ENCODE measurements around the gene SMPD3. TPM values are rescaled to one million over a fixed set of nuclear protein-coding genes. Genes with fewer than 3 reads are reported as not detected.

Gene SMPD3
- total and polyA plus RNA-seq, 5 donors from 2014 or later = 7.1 to 20.3 (median 18.1) TPM

- no peaks in the 10 kb centered on the region for H3K9me3 ChIP-seq (ENCODE audit: control insufficient read depth in 2 of 2, low read length in 2 of 2)
- H3K4me3 Mint-ChIP-seq = no peak overlapping the region
- ATAC-seq (ENCODE audit: low read depth in 2 of 2) (no peak), DNase-seq (no peak)
- H3K27me3 ChIP-seq (ENCODE audit: control insufficient read depth, insufficient read depth, low read length) = no peaks in the 10 kb centered on the region
- no peak overlapping the region for H3K27ac ChIP-seq (ENCODE audit: insufficient read depth, low read length, poor library complexity, severe bottlenecking)
- no peak overlapping the region for H3K4me3 ChIP-seq (ENCODE audit: low read depth, low read length)
- no peaks in the 10 kb centered on the region for H3K9me3 Mint-ChIP-seq
- peaks cover 10% of the 10 kb centered on the region for H3K4me1 ChIP-seq (ENCODE audit: control insufficient read depth, insufficient read depth, low read length, poor library complexity, severe bottlenecking)
- peaks cover 0 to 26% (median 10%) of the 10 kb centered on the region in 4 donors for H3K4me1 Mint-ChIP-seq
- peak overlapping the region in 2 of 3 donors; percentile 23 to 67 for H3K27ac Mint-ChIP-seq
- H3K36me3 ChIP-seq (ENCODE audit: control insufficient read depth, insufficient read depth, low read length) = no peaks in the 10 kb centered on the region
- no peaks in the 10 kb centered on the region for H3K36me3 Mint-ChIP-seq
- no peaks in the 10 kb centered on the region for H3K27me3 Mint-ChIP-seq
Measured at GRCh38 chr16:68384288-68385161, 63.8 kb downstream of the SMPD3 start.

GRCh38 chr16:68383858-68384257 is 64.5 kb downstream of the SMPD3 start:
- H3K27ac Mint-ChIP-seq = peak overlapping the region; percentile 38 to 80 (median 51)
- H3K9me3 Mint-ChIP-seq = no peaks in the 10 kb centered on the region
- H3K4me1 Mint-ChIP-seq = peaks cover 0 to 33% (median 16%) of the 10 kb centered on the region in 4 donors
- H3K27me3 ChIP-seq (ENCODE audit: control insufficient read depth, insufficient read depth, low read length) = no peaks in the 10 kb centered on the region
- H3K27ac ChIP-seq (ENCODE audit: insufficient read depth, low read length, poor library complexity, severe bottlenecking) = no peak overlapping the region
- ATAC-seq (ENCODE audit: low read depth in 2 of 2) (no peak), DNase-seq (no peak)
- no peak overlapping the region for H3K4me3 ChIP-seq (ENCODE audit: low read depth, low read length)
- H3K36me3 Mint-ChIP-seq = no peaks in the 10 kb centered on the region
- H3K4me1 ChIP-seq (ENCODE audit: control insufficient read depth, insufficient read depth, low read length, poor library complexity, severe bottlenecking) = peaks cover 17% of the 10 kb centered on the region
- H3K36me3 ChIP-seq (ENCODE audit: control insufficient read depth, insufficient read depth, low read length) = no peaks in the 10 kb centered on the region
- H3K27me3 Mint-ChIP-seq = no peaks in the 10 kb centered on the region
- no peak overlapping the region for H3K4me3 Mint-ChIP-seq
- no peaks in the 10 kb centered on the region for H3K9me3 ChIP-seq (ENCODE audit: control insufficient read depth in 2 of 2, low read length in 2 of 2)

GRCh38 chr16:68382296-68382718 is 66.0 kb downstream of the SMPD3 start:
- H3K4me3 Mint-ChIP-seq = no peak overlapping the region
- no peaks in the 10 kb centered on the region for H3K36me3 Mint-ChIP-seq
- H3K4me1 ChIP-seq (ENCODE audit: control insufficient read depth, insufficient read depth, low read length, poor library complexity, severe bottlenecking) = peaks cover 17% of the 10 kb centered on the region

GRCh38 chr16:68381363-68381724 is 67.0 kb downstream of the SMPD3 start:
- H3K4me1 Mint-ChIP-seq = peaks cover 0 to 39% (median 16%) of the 10 kb centered on the region in 4 donors
- ATAC-seq (ENCODE audit: low read depth in 2 of 2) = no peak
- H3K9me3 Mint-ChIP-seq = no peaks in the 10 kb centered on the region
- Histone ChIP-seq H3K9me3 (ENCODE audit: control insufficient read depth in 2 of 2, low read length in 2 of 2) (no peaks in the 10 kb centered on the region), H3K27me3 (ENCODE audit: control insufficient read depth, insufficient read depth, low read length) (no peaks in the 10 kb centered on the region), H3K4me1 (ENCODE audit: control insufficient read depth, insufficient read depth, low read length, poor library complexity, severe bottlenecking) (peaks cover 17% of the 10 kb centered on the region), H3K4me3 (ENCODE audit: low read depth, low read length) (no peak overlapping the region), H3K36me3 (ENCODE audit: control insufficient read depth, insufficient read depth, low read length) (no peaks in the 10 kb centered on the region), H3K27ac (ENCODE audit: insufficient read depth, low read length, poor library complexity, severe bottlenecking) (no peak overlapping the region)
- no peaks in the 10 kb centered on the region for H3K36me3 Mint-ChIP-seq
- no peaks in the 10 kb centered on the region for H3K27me3 Mint-ChIP-seq
- no peak overlapping the region for H3K4me3 Mint-ChIP-seq
- peak overlapping the region in 2 of 3 donors; percentile 32 to 38 for H3K27ac Mint-ChIP-seq
- no peak for DNase-seq

More at GRCh38 chr16:68382296-68382718, 66.0 kb downstream of the SMPD3 start:
- H3K9me3 ChIP-seq (ENCODE audit: control insufficient read depth in 2 of 2, low read length in 2 of 2) = no peaks in the 10 kb centered on the region
- H3K27me3 Mint-ChIP-seq = no peaks in the 10 kb centered on the region
- no peak overlapping the region for H3K27ac Mint-ChIP-seq
- H3K27ac ChIP-seq (ENCODE audit: insufficient read depth, low read length, poor library complexity, severe bottlenecking) = no peak overlapping the region
- H3K27me3 ChIP-seq (ENCODE audit: control insufficient read depth, insufficient read depth, low read length) = no peaks in the 10 kb centered on the region
- peak in 1 of 3 donors; percentile 46 for DNase-seq
- ATAC-seq (ENCODE audit: low read depth in 2 of 2) = peak in 1 of 2 donors; percentile 4
- H3K36me3 ChIP-seq (ENCODE audit: control insufficient read depth, insufficient read depth, low read length) = no peaks in the 10 kb centered on the region
- peaks cover 0 to 39% (median 16%) of the 10 kb centered on the region in 4 donors for H3K4me1 Mint-ChIP-seq
- no peak overlapping the region for H3K4me3 ChIP-seq (ENCODE audit: low read depth, low read length)
- H3K9me3 Mint-ChIP-seq = no peaks in the 10 kb centered on the region

GRCh38 chr16:68380676-68381362 is 67.5 kb downstream of the SMPD3 start:
- Mint-ChIP-seq H3K36me3 (no peaks in the 10 kb centered on the region), H3K27ac (peak overlapping the region in 1 of 3 donors; percentile 38), H3K4me1 (peaks cover 0 to 39% (median 16%) of the 10 kb centered on the region in 4 donors), H3K4me3 (no peak overlapping the region), H3K9me3 (no peaks in the 10 kb centered on the region), H3K27me3 (no peaks in the 10 kb centered on the region)
- Histone ChIP-seq H3K36me3 (ENCODE audit: control insufficient read depth, insufficient read depth, low read length) (no peaks in the 10 kb centered on the region), H3K27ac (ENCODE audit: insufficient read depth, low read length, poor library complexity, severe bottlenecking) (no peak overlapping the region), H3K4me3 (ENCODE audit: low read depth, low read length) (no peak overlapping the region), H3K27me3 (ENCODE audit: control insufficient read depth, insufficient read depth, low read length) (no peaks in the 10 kb centered on the region), H3K9me3 (ENCODE audit: control insufficient read depth in 2 of 2, low read length in 2 of 2) (no peaks in the 10 kb centered on the region), H3K4me1 (ENCODE audit: control insufficient read depth, insufficient read depth, low read length, poor library complexity, severe bottlenecking) (peaks cover 17% of the 10 kb centered on the region)
- DNase-seq (no peak), ATAC-seq (ENCODE audit: low read depth in 2 of 2) (no peak)

- no peak for DNase-seq
- Histone ChIP-seq H3K27me3 (ENCODE audit: control insufficient read depth, insufficient read depth, low read length) (no peaks in the 10 kb centered on the region), H3K4me3 (ENCODE audit: low read depth, low read length) (no peak overlapping the region), H3K36me3 (ENCODE audit: control insufficient read depth, insufficient read depth, low read length) (no peaks in the 10 kb centered on the region), H3K9me3 (ENCODE audit: control insufficient read depth in 2 of 2, low read length in 2 of 2) (no peaks in the 10 kb centered on the region), H3K4me1 (ENCODE audit: control insufficient read depth, insufficient read depth, low read length, poor library complexity, severe bottlenecking) (peaks cover 17% of the 10 kb centered on the region), H3K27ac (ENCODE audit: insufficient read depth, low read length, poor library complexity, severe bottlenecking) (no peak overlapping the region)
- Mint-ChIP-seq H3K36me3 (no peaks in the 10 kb centered on the region), H3K4me1 (peaks cover 0 to 39% (median 15%) of the 10 kb centered on the region in 4 donors), H3K4me3 (no peak overlapping the region), H3K27ac (no peak overlapping the region), H3K9me3 (no peaks in the 10 kb centered on the region), H3K27me3 (no peaks in the 10 kb centered on the region)
- no peak for ATAC-seq (ENCODE audit: low read depth in 2 of 2)
Measured at GRCh38 chr16:68380348-68380670, 68.0 kb downstream of the SMPD3 start.

GRCh38 chr16:68379472-68380347 is 68.6 kb downstream of the SMPD3 start:
- H3K4me1 Mint-ChIP-seq = peaks cover 0 to 38% (median 15%) of the 10 kb centered on the region in 4 donors
- no peaks in the 10 kb centered on the region for H3K36me3 Mint-ChIP-seq
- peak overlapping the region in 2 of 4 donors; percentile 0 to 76 for H3K4me3 Mint-ChIP-seq
- no peaks in the 10 kb centered on the region for H3K36me3 ChIP-seq (ENCODE audit: control insufficient read depth, insufficient read depth, low read length)
- H3K27ac ChIP-seq (ENCODE audit: insufficient read depth, low read length, poor library complexity, severe bottlenecking) = no peak overlapping the region
- no peak overlapping the region for H3K4me3 ChIP-seq (ENCODE audit: low read depth, low read length)
- peaks cover 17% of the 10 kb centered on the region for H3K4me1 ChIP-seq (ENCODE audit: control insufficient read depth, insufficient read depth, low read length, poor library complexity, severe bottlenecking)
- DNase-seq (peak in 2 of 3 donors; percentile 28 to 57), ATAC-seq (ENCODE audit: low read depth in 2 of 2) (peak; percentile 65 to 69)
- H3K9me3 ChIP-seq (ENCODE audit: control insufficient read depth in 2 of 2, low read length in 2 of 2) = no peaks in the 10 kb centered on the region
- no peaks in the 10 kb centered on the region for H3K27me3 Mint-ChIP-seq
- no peaks in the 10 kb centered on the region for H3K27me3 ChIP-seq (ENCODE audit: control insufficient read depth, insufficient read depth, low read length)
- no peaks in the 10 kb centered on the region for H3K9me3 Mint-ChIP-seq
- peak overlapping the region; percentile 60 to 89 (median 75) for H3K27ac Mint-ChIP-seq

Data from CD4-positive, CD25-positive, alpha-beta regulatory T cell (primary cell).